Vagina (tissue), 2 donors: ENCODE results near the gene CHTF8. TPM values are rescaled to one million over a fixed set of nuclear protein-coding genes. Genes with fewer than 3 reads are reported as not detected.

Experiments
- DNase-seq, 2 donors: peaks; one replicate each; pipeline ENCODE4 v3.0.0-alpha.2; 2017; ENCODE audit errors: extremely low spot score in 2 of 2
- H3K27ac ChIP-seq: fragments of 200-600 bp; sonication (generic); one replicate; pipeline ENCODE4 v1.5.1; 2019
- H3K27me3 ChIP-seq: fragments of 200-600 bp; sonication (generic); one replicate; pipeline ENCODE4 v1.5.1; 2019
- H3K36me3 ChIP-seq, 2 donors: fragments of 200-600 bp; sonication (generic); one replicate each; pipeline ENCODE4 v1.5.1; 2017 to 2019
- H3K4me1 ChIP-seq: fragments of 200-600 bp; sonication (generic); one replicate; pipeline ENCODE4 v1.5.1; 2019
- H3K4me3 ChIP-seq, 2 donors: fragments of 200-600 bp; sonication (generic); 1 replicate in 1 of 2; 2 replicates in 1 of 2; pipeline ENCODE4 v1.5.1; 2016 to 2019
- H3K9me3 ChIP-seq: fragments of 200-600 bp; sonication (generic); one replicate; pipeline ENCODE4 v1.5.1; 2019
- CTCF ChIP-seq, 3 experiments: fragments of 450-650 bp in 2 of 3; fragments of 200-600 bp in 1 of 3; sonication (generic) in 1 of 3; IDR thresholded peaks; one replicate each; pipeline ENCODE4 v1.5.1; 2017 to 2019; ENCODE audit warnings: antibody characterized with exemption in 3 of 3, mild to moderate bottlenecking in 2 of 3, moderate library complexity in 2 of 3
- POLR2A ChIP-seq, 2 donors: fragments of 450-650 bp; IDR thresholded peaks; one replicate each; pipeline ENCODE4 v1.6.1; 2017; ENCODE audit warnings: antibody characterized with exemption in 2 of 2, mild to moderate bottlenecking in 2 of 2, moderate library complexity in 2 of 2
- POLR2AphosphoS5 ChIP-seq, 2 donors: sonication (generic); formaldehyde crosslinking; IDR thresholded peaks; one replicate each; pipeline ENCODE4 v1.9.0; 2017; ENCODE audit warnings: antibody characterized with exemption in 2 of 2, mild to moderate bottlenecking in 2 of 2, low read depth in 1 of 2; ENCODE audit not compliant: insufficient read depth in 1 of 2
- intact Hi-C: fragments of 100-400 bp; cut with DNase I; formaldehyde crosslinking; loops from one replicate; pipeline ENCODE4 v1.15.1; 2023
- total RNA-seq: library from RNA; depleted of rRNA; stranded (reverse); fragments of >200 nt; gene quantifications from one replicate; pipeline ENCODE4 v1.2.3, GENCODE V29; 2016

Gene CHTF8
- total RNA-seq, 1 donor from 2014 or later, result 59.4 TPM

GRCh38 chr16:69116906-69117305 lies 15.5 kb downstream of the CHTF8 start:
- no peak for DNase-seq
- intact Hi-C loops, result no loop called here
- TF ChIP-seq CTCF (IDR thresholded peaks at IDR 0.05) (no peak), POLR2A (IDR thresholded peaks at IDR 0.05) (no peak), POLR2AphosphoS5 (IDR thresholded peaks at IDR 0.05; ENCODE audit: insufficient read depth in 1 of 2, low read depth in 1 of 2) (no peak)
- H3K27me3 ChIP-seq, result no peaks in the 10 kb centered on the region
- no peaks in the 10 kb centered on the region for H3K9me3 ChIP-seq
- peaks cover 0 to 50% of the 10 kb centered on the region in 2 donors for H3K36me3 ChIP-seq
- H3K4me3 ChIP-seq, result no peak overlapping the region
- no peak overlapping the region for H3K27ac ChIP-seq
- peaks cover 26% of the 10 kb centered on the region for H3K4me1 ChIP-seq

- intact Hi-C loops, result no loop called here
- H3K36me3 ChIP-seq, result peaks cover 0 to 50% of the 10 kb centered on the region in 2 donors
- H3K9me3 ChIP-seq, result no peaks in the 10 kb centered on the region
- no peaks in the 10 kb centered on the region for H3K27me3 ChIP-seq
- peaks cover 27% of the 10 kb centered on the region for H3K4me1 ChIP-seq
- H3K27ac ChIP-seq, result no peak overlapping the region
- H3K4me3 ChIP-seq, result no peak overlapping the region
- TF ChIP-seq POLR2AphosphoS5 (IDR thresholded peaks at IDR 0.05; ENCODE audit: insufficient read depth in 1 of 2, low read depth in 1 of 2) (no peak), POLR2A (IDR thresholded peaks at IDR 0.05) (no peak), CTCF (IDR thresholded peaks at IDR 0.05) (no peak)
- no peak for DNase-seq
These were observed 16.0 kb downstream of the CHTF8 start for GRCh38 chr16:69116256-69116875.

GRCh38 chr16:69115837-69116236 lies 16.6 kb downstream of the CHTF8 start:
- Histone ChIP-seq H3K36me3 (peaks cover 0 to 44% of the 10 kb centered on the region in 2 donors), H3K9me3 (no peaks in the 10 kb centered on the region), H3K27ac (no peak overlapping the region), H3K27me3 (no peaks in the 10 kb centered on the region), H3K4me3 (no peak overlapping the region), H3K4me1 (peaks cover 27% of the 10 kb centered on the region)
- no peak for TF ChIP-seq POLR2A (IDR thresholded peaks at IDR 0.05)
- TF ChIP-seq POLR2AphosphoS5 (IDR thresholded peaks at IDR 0.05; ENCODE audit: insufficient read depth in 1 of 2, low read depth in 1 of 2), result no peak
- no peak for TF ChIP-seq CTCF (IDR thresholded peaks at IDR 0.05)
- intact Hi-C loops, result no loop called here
- DNase-seq, result no peak

- Histone ChIP-seq H3K27me3 (no peaks in the 10 kb centered on the region), H3K9me3 (no peaks in the 10 kb centered on the region), H3K36me3 (peaks cover 0 to 40% of the 10 kb centered on the region in 2 donors), H3K4me1 (peaks cover 27% of the 10 kb centered on the region), H3K27ac (no peak overlapping the region), H3K4me3 (no peak overlapping the region)
- intact Hi-C loops, result no loop called here
- DNase-seq, result no peak
- TF ChIP-seq POLR2AphosphoS5 (IDR thresholded peaks at IDR 0.05; ENCODE audit: insufficient read depth in 1 of 2, low read depth in 1 of 2) (no peak), CTCF (IDR thresholded peaks at IDR 0.05) (no peak), POLR2A (IDR thresholded peaks at IDR 0.05) (no peak)
These were observed 17.0 kb downstream of the CHTF8 start for GRCh38 chr16:69115361-69115760.

- TF ChIP-seq POLR2AphosphoS5 (IDR thresholded peaks at IDR 0.05; ENCODE audit: insufficient read depth in 1 of 2, low read depth in 1 of 2) (no peak), CTCF (IDR thresholded peaks at IDR 0.05) (no peak), POLR2A (IDR thresholded peaks at IDR 0.05) (no peak)
- no peaks in the 10 kb centered on the region for H3K27me3 ChIP-seq
- intact Hi-C loops, result no loop called here
- H3K27ac ChIP-seq, result no peak overlapping the region
- H3K9me3 ChIP-seq, result no peaks in the 10 kb centered on the region
- no peak for DNase-seq
- peaks cover 0 to 36% of the 10 kb centered on the region in 2 donors for H3K36me3 ChIP-seq
- H3K4me1 ChIP-seq, result peaks cover 27% of the 10 kb centered on the region
- no peak overlapping the region for H3K4me3 ChIP-seq
These were observed 17.4 kb downstream of the CHTF8 start for GRCh38 chr16:69114976-69115355.
